K562 (cell line): Measurements from ENCODE around the gene ZMYND12. TPM values are rescaled to one million over a fixed set of nuclear protein-coding genes. Genes with fewer than 3 reads are reported as not detected.

Source experiments
- ATAC-seq: fragments of 200-7000 bp; cut with Tn5 transposase; 3 replicates; pipeline ENCODE4 v1.9.1; 2020; ENCODE audit warnings: moderate library complexity
- BruUV-seq: library from RNA; stranded (reverse); fragments of 400-500 nt; replicated peaks from 2 replicates; lab custom pipeline; 2021; lab: Mats Ljungman, UMichigan
- CTCF ChIA-PET: fragments of 300-600 bp; formaldehyde crosslinking; extraction: SDS; loops from one replicate; lab custom pipeline; 2021; ENCODE audit warnings: low intra/inter-chr PET ratio; lab: Yijun Ruan, JAX
- POLR2A ChIA-PET: fragments of 300-600, 350-650 bp; sonication (Branson Sonifier 250); formaldehyde crosslinking; extraction: SDS; loops from one replicate; lab custom pipeline; 2021; ENCODE audit warnings: antibody characterized with exemption, inconsistent platforms; lab: Yijun Ruan, JAX
- DNase-seq, 4 experiments: peaks; one replicate each; pipeline versions ENCODE4 v3.0.0 to v3.0.0-alpha.2; 2011 to 2018; ENCODE audit warnings: low spot score in 3 of 4, mixed read lengths in 3 of 4; ENCODE audit errors: extremely low read depth in 1 of 4
- FAIRE-seq: peaks from 2 replicates; lab custom pipeline; 2011; peaks lifted over from hg19 to GRCh38; lab: Jason Lieb, UNC
- H2AFZ ChIP-seq: 2 replicates; pipeline ENCODE4 v1.6.0; 2011; ENCODE audit warnings: low read depth, low read length, control low read depth, inconsistent platforms
- H3K27ac ChIP-seq: fragments of 200-600 bp; 3 replicates; pipeline ENCODE4 v1.8.0; 2011; ENCODE audit warnings: low read depth, mild to moderate bottlenecking, control low read depth, inconsistent platforms, low read length, moderate library complexity, mixed read lengths; ENCODE audit errors: extremely low read depth
- H3K27me3 ChIP-seq, 2 experiments: fragments of 300-600 bp in 1 of 2; 2 replicates in 1 of 2; 3 replicates in 1 of 2; pipeline versions ENCODE4 v1.6.0 to v1.8.0; 2011; ENCODE audit warnings: inconsistent platforms in 2 of 2, low read length in 2 of 2, mild to moderate bottlenecking in 1 of 2, mixed read lengths in 1 of 2, moderate library complexity in 1 of 2; ENCODE audit not compliant: control insufficient read depth in 2 of 2, insufficient read depth in 2 of 2
- H3K36me3 ChIP-seq: fragments of 300-600 bp; 3 replicates; pipeline ENCODE4 v1.8.0; 2011; ENCODE audit warnings: mild to moderate bottlenecking, low read length, inconsistent platforms; ENCODE audit not compliant: control insufficient read depth, insufficient read depth
- H3K4me1 ChIP-seq, 2 experiments: fragments of 200-600 bp in 1 of 2; replicated peaks in 1 of 2; 2 replicates in 1 of 2; 3 replicates in 1 of 2; pipeline versions ENCODE4 v1.5.1 to v1.8.0; 2011; ENCODE audit warnings: inconsistent platforms in 2 of 2, low read length in 2 of 2, mild to moderate bottlenecking in 1 of 2, mixed read lengths in 1 of 2, moderate library complexity in 1 of 2; ENCODE audit not compliant: control insufficient read depth in 2 of 2, insufficient read depth in 2 of 2
- H3K4me2 ChIP-seq: 2 replicates; pipeline ENCODE4 v1.6.1; 2011; ENCODE audit warnings: low read length, control low read depth, inconsistent platforms, mixed read lengths; ENCODE audit not compliant: insufficient read depth
- H3K4me3 ChIP-seq: fragments of 200-600 bp; sonication (generic), shearing (Covaris generic); 2 replicates; pipeline ENCODE4 v1.5.1; 2016; ENCODE audit warnings: control low read depth, inconsistent platforms
- H3K79me2 ChIP-seq: fragments of 200-600 bp; 3 replicates; pipeline ENCODE4 v1.8.0; 2011; ENCODE audit warnings: low read length, inconsistent platforms; ENCODE audit not compliant: control insufficient read depth, insufficient read depth
- H3K9ac ChIP-seq, 2 experiments: 2 replicates each; pipeline versions ENCODE4 v1.6.0 to v1.6.1; 2011; ENCODE audit warnings: low read depth in 2 of 2, low read length in 2 of 2, control low read depth in 1 of 2, inconsistent platforms in 1 of 2, mild to moderate bottlenecking in 1 of 2, mixed read lengths in 1 of 2; ENCODE audit not compliant: insufficient read depth in 1 of 2
- H3K9me1 ChIP-seq: one replicate; pipeline ENCODE4 v1.6.0; 2011; ENCODE audit warnings: inconsistent platforms, mild to moderate bottlenecking, low read length, moderate library complexity; ENCODE audit not compliant: control insufficient read depth, insufficient read depth
- H3K9me3 ChIP-seq: replicated peaks from 2 replicates; pipeline ENCODE4 v1.5.1; 2011; ENCODE audit warnings: low read depth, low read length, inconsistent platforms; ENCODE audit not compliant: control insufficient read depth, insufficient read depth
- H4K20me1 ChIP-seq: replicated peaks from 2 replicates; pipeline ENCODE4 v1.6.1; 2011; ENCODE audit warnings: low read length, inconsistent platforms, mixed read lengths; ENCODE audit not compliant: control insufficient read depth, insufficient read depth
- ARID3A ChIP-seq: IDR thresholded peaks from 2 replicates; pipeline ENCODE4 v1.6.1; 2012; ENCODE audit warnings: low read depth, low read length, improper control_type of control experiment, borderline replicate concordance
- CCAR2 ChIP-seq: fragments of 200-400 bp; formaldehyde crosslinking; IDR thresholded peaks from 2 replicates; pipeline ENCODE4 v1.6.1; 2017; ENCODE audit warnings: mild to moderate bottlenecking, low read depth, low read length
- DDX20 ChIP-seq: fragments of 450-650 bp; IDR thresholded peaks from 2 replicates; pipeline ENCODE4 v1.6.1; 2016; ENCODE audit warnings: missing genetic modification characterization, low read depth, mild to moderate bottlenecking, missing compliant biosample characterization, moderate library complexity
- FOXJ3 ChIP-seq: sonication (generic); formaldehyde crosslinking; IDR thresholded peaks from 2 replicates; pipeline ENCODE4 v1.4.0; 2020; ENCODE audit warnings: mild to moderate bottlenecking, missing genetic modification reagents
- MAFG ChIP-seq: fragments of 450-650 bp; conservative IDR thresholded peaks from 2 replicates; pipeline ENCODE4 v1.6.1; 2016; ENCODE audit warnings: missing genetic modification characterization, missing compliant biosample characterization
- NUFIP1 ChIP-seq: fragments of 450-650 bp; IDR thresholded peaks from 2 replicates; pipeline ENCODE4 v1.6.1; 2018; ENCODE audit not compliant: partially characterized antibody
- SMAD1 ChIP-seq: fragments of 150-350 bp; IDR thresholded peaks from 2 replicates; pipeline ENCODE4 v1.6.1; 2014; ENCODE audit warnings: low read length, low read depth; ENCODE audit not compliant: partially characterized antibody
- SRSF9 ChIP-seq: fragments of 200-400 bp; formaldehyde crosslinking; IDR thresholded peaks from 2 replicates; pipeline ENCODE4 v1.6.1; 2017; ENCODE audit warnings: low read depth, low read length, borderline replicate concordance
- ZC3H11A ChIP-seq: IDR thresholded peaks from 2 replicates; pipeline ENCODE4 v1.6.1; 2012; ENCODE audit warnings: low read depth, low read length, improper control_type of control experiment
- ZNF121 ChIP-seq: sonication (generic); formaldehyde crosslinking; conservative IDR thresholded peaks from 2 replicates; pipeline ENCODE4 v1.8.0; 2022; ENCODE audit warnings: missing genetic modification reagents
- ZSCAN32 ChIP-seq: fragments of 450-650 bp; formaldehyde crosslinking; IDR thresholded peaks from 2 replicates; pipeline ENCODE4 v1.4.0; 2020; ENCODE audit warnings: mild to moderate bottlenecking, moderate library complexity
- WGBS: fragments of 100-300 bp; shearing (Covaris generic); methylation state at CpG from one replicate; pipeline ENCODE4 v1.1.6; 2016; ENCODE audit warnings: low coverage, mixed read lengths; ENCODE audit not compliant: insufficient coverage; ENCODE audit errors: missing lambda C conversion rate; 5-methylcytosine and 5-hydroxymethylcytosine counted together
- in situ Hi-C: fragments of 300-500 bp; cut with MboI; formaldehyde crosslinking; loops from 4 replicates; pipeline ENCODE4 v1.15.0; 2018; ENCODE audit warnings: inconsistent platforms, mixed read lengths
- intact Hi-C: fragments of 100-400 bp; cut with micrococcal nuclease; formaldehyde crosslinking; loops from 2 replicates; pipeline ENCODE4 v1.14.2; 2022
- polyA plus RNA-seq, 8 experiments: library from polyadenylated mRNA; depleted of rRNA in 4 of 8; stranded (reverse) in 5 of 8; unstranded in 3 of 8; fragments of >200 nt; fragmentation: Nextera tagmentation in 2 of 8; fragmentation: Illumina TruSeq in 1 of 8; extraction: Ambion mirVana in 2 of 8; extraction: Trizol in 1 of 8; gene quantifications; 2 replicates each; pipeline versions ENCODE4 v1.2.1 to v1.2.3, GENCODE V29; 2011 to 2014; ENCODE audit warnings: inconsistent platforms in 1 of 8, missing spikeins in 1 of 8
- total RNA-seq, 7 experiments: library from RNA; depleted of rRNA in 6 of 7; stranded (reverse); fragments of >200 nt in 6 of 7; fragmentation: Illumina TruSeq in 2 of 7; extraction: Trizol in 2 of 7; gene quantifications; 2 replicates each; pipeline versions ENCODE4 v1.2.1 to v1.2.3, GENCODE V29; 2011 to 2021; ENCODE audit warnings: low replicate concordance in 1 of 7
- TF ChIP-seq, protein P1 (sequence below): sonication (generic); formaldehyde crosslinking; IDR thresholded peaks from 2 replicates; pipeline ENCODE4 v1.8.0; 2022; ENCODE audit warnings: mild to moderate bottlenecking, missing genetic modification reagents
- TF ChIP-seq, protein P2 (sequence below): sonication (generic); formaldehyde crosslinking; IDR thresholded peaks from 2 replicates; pipeline ENCODE4 v1.8.0; 2023; ENCODE audit warnings: mild to moderate bottlenecking, missing genetic modification reagents

ZMYND12 gene
- total and polyA plus RNA-seq, 9 of the 15 experiments (the other 6 are each of a cell fraction or from before 2014, with no cell fraction given): not detected

DNA sequence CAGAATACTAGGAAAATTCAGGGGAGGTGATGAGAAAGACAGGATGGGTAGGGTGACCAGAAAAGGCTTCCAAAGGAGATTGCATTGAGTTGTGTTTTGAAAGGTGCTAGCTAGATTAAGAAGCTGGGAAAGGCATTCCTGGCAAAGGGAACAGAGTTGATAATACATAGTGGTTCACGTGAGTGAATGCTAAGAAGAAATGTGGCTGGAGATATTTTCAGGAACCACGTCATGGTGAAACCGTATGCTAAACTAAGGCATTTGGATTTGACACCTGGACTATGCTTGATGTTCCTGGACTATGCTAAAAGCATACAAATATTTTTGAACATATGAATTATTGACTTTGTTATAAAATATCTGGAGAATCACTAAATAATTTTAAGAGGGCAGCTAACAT is 22.0 kb upstream of the ZMYND12 start:
- H2AFZ ChIP-seq: no peak overlapping the region
- no peaks in the 10 kb centered on the region for H3K4me1 ChIP-seq
- ChIA-PET CTCF (no interaction called here), POLR2A (no interaction called here)
- intact Hi-C loops: no loop called here
- H3K9me1 ChIP-seq: no peaks in the 10 kb centered on the region
- no peak overlapping the region for H3K9ac ChIP-seq
- H3K79me2 ChIP-seq: no peaks in the 10 kb centered on the region
- H3K9me3 ChIP-seq: no peaks in the 10 kb centered on the region
- H4K20me1 ChIP-seq: no peaks in the 10 kb centered on the region
- H3K4me2 ChIP-seq: no peak overlapping the region
- BruUV-seq: no TSS peak
- no peak for ATAC-seq
- FAIRE-seq: no peak
- in situ Hi-C loops: no loop called here
- no peaks in the 10 kb centered on the region for H3K36me3 ChIP-seq
- DNase-seq: no peak
- no peak overlapping the region for H3K27ac ChIP-seq
- no peak overlapping the region for H3K4me3 ChIP-seq
- peaks cover 3 to 4% of the 10 kb centered on the region in 2 experiments; a peak in 1 of 5 replicates for H3K27me3 ChIP-seq
- 4% methylated on average over 3 of the region's 3 CpGs for WGBS
- no peak for TF ChIP-seq FOXJ3 (CRISPR knock-in tag)
- no peak for TF ChIP-seq ARID3A
- no peak for TF ChIP-seq MAFG (tag)
- TF ChIP-seq SMAD1: no peak
- no peak for TF ChIP-seq ZNF121
- TF ChIP-seq, protein P1, sequence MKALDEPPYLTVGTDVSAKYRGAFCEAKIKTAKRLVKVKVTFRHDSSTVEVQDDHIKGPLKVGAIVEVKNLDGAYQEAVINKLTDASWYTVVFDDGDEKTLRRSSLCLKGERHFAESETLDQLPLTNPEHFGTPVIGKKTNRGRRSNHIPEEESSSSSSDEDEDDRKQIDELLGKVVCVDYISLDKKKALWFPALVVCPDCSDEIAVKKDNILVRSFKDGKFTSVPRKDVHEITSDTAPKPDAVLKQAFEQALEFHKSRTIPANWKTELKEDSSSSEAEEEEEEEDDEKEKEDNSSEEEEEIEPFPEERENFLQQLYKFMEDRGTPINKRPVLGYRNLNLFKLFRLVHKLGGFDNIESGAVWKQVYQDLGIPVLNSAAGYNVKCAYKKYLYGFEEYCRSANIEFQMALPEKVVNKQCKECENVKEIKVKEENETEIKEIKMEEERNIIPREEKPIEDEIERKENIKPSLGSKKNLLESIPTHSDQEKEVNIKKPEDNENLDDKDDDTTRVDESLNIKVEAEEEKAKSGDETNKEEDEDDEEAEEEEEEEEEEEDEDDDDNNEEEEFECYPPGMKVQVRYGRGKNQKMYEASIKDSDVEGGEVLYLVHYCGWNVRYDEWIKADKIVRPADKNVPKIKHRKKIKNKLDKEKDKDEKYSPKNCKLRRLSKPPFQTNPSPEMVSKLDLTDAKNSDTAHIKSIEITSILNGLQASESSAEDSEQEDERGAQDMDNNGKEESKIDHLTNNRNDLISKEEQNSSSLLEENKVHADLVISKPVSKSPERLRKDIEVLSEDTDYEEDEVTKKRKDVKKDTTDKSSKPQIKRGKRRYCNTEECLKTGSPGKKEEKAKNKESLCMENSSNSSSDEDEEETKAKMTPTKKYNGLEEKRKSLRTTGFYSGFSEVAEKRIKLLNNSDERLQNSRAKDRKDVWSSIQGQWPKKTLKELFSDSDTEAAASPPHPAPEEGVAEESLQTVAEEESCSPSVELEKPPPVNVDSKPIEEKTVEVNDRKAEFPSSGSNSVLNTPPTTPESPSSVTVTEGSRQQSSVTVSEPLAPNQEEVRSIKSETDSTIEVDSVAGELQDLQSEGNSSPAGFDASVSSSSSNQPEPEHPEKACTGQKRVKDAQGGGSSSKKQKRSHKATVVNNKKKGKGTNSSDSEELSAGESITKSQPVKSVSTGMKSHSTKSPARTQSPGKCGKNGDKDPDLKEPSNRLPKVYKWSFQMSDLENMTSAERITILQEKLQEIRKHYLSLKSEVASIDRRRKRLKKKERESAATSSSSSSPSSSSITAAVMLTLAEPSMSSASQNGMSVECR (CRISPR knock-in tag): no peak
- no peak for TF ChIP-seq CCAR2
- no peak for TF ChIP-seq ZC3H11A
- no peak for TF ChIP-seq ZSCAN32 (CRISPR knock-in tag)
- TF ChIP-seq NUFIP1: no peak
- TF ChIP-seq DDX20 (tag): no peak
- no peak for TF ChIP-seq SRSF9
- TF ChIP-seq, protein P2, sequence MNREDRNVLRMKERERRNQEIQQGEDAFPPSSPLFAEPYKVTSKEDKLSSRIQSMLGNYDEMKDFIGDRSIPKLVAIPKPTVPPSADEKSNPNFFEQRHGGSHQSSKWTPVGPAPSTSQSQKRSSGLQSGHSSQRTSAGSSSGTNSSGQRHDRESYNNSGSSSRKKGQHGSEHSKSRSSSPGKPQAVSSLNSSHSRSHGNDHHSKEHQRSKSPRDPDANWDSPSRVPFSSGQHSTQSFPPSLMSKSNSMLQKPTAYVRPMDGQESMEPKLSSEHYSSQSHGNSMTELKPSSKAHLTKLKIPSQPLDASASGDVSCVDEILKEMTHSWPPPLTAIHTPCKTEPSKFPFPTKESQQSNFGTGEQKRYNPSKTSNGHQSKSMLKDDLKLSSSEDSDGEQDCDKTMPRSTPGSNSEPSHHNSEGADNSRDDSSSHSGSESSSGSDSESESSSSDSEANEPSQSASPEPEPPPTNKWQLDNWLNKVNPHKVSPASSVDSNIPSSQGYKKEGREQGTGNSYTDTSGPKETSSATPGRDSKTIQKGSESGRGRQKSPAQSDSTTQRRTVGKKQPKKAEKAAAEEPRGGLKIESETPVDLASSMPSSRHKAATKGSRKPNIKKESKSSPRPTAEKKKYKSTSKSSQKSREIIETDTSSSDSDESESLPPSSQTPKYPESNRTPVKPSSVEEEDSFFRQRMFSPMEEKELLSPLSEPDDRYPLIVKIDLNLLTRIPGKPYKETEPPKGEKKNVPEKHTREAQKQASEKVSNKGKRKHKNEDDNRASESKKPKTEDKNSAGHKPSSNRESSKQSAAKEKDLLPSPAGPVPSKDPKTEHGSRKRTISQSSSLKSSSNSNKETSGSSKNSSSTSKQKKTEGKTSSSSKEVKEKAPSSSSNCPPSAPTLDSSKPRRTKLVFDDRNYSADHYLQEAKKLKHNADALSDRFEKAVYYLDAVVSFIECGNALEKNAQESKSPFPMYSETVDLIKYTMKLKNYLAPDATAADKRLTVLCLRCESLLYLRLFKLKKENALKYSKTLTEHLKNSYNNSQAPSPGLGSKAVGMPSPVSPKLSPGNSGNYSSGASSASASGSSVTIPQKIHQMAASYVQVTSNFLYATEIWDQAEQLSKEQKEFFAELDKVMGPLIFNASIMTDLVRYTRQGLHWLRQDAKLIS (CRISPR knock-in tag): no peak
